H7 (cell line): ENCODE data around the gene CHRNA4. TPM values are rescaled to one million over a fixed set of nuclear protein-coding genes. Genes with fewer than 3 reads are reported as not detected.

Source experiments
- DNase-seq: peaks from one replicate; pipeline ENCODE4 v3.0.0; 2012
- H3K27me3 ChIP-seq: 2 replicates; pipeline ENCODE4 v1.6.0; 2011; ENCODE audit warnings: mild to moderate bottlenecking, low read length; ENCODE audit not compliant: control insufficient read depth, insufficient read depth
- H3K36me3 ChIP-seq: replicated peaks from 2 replicates; pipeline ENCODE4 v1.5.1; 2011; ENCODE audit warnings: low read length; ENCODE audit not compliant: control insufficient read depth, insufficient read depth
- H3K4me3 ChIP-seq: 2 replicates; pipeline ENCODE4 v1.5.1; 2011; ENCODE audit warnings: low read depth, mild to moderate bottlenecking, control low read depth, low read length, moderate library complexity; ENCODE audit not compliant: insufficient read depth
- total RNA-seq: library from RNA; depleted of rRNA; stranded (reverse); fragments of >200 nt; shearing (Covaris generic); gene quantifications from 2 replicates; pipeline ENCODE4 v1.2.3, GENCODE V29; 2014

Gene CHRNA4
- total RNA-seq, 1 experiment from 2014 or later: 2.0 TPM

DNA sequence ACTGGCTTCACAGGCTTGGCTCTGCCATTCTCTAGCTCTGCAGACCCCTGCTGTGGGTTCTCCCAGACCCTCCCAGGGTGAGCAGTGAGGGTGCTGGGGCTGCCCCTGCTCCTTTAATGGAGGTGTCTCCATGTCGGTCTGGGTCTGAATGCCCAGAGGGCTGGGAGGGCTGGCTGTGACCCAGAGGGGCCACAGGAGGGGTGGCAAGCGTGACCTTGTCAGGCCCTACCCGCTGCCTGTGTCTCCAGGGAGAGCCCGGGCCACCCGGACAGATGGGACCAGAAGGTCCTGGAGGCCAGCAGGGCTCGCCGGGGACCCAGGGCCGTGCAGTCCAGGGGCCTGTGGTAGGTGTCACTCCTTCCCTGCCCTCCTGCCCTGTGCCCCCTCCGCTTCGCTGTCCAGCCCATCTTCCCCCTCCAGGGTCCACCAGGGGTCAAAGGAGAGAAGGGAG, 36.1 kb downstream of the CHRNA4 start:
- no peak for DNase-seq
- Histone ChIP-seq H3K27me3 (no peaks in the 10 kb centered on the region), H3K36me3 (no peaks in the 10 kb centered on the region), H3K4me3 (no peak overlapping the region)

DNA sequence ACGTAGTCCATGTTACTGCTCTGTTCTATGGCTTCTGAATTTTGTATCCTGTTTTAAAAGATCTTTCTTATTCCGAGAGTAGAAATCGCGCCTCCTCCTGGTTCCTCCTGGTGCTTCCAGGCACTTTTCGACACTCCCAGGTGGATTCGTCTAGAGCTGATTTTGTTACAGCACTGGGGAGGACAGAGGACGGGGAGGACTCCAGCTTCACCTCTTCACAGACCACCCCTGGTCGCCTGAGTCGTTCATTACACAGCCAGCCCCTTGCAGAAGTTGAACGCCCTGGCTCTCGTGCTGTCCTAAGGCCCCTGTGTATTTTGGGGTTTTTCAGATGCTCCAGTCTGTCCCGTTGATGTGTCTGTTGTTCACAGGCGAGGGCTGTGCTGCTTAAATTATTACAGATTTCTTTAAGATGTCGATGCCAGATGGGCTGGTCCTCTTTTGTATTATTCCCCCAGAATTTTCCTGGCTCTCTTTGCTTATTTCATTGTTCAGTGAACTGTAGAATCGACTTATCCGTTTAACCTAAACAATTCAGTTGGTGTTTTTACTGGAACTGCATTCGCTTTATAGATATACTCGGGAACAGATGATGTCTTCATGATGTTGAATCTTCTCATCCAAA, 37.7 kb downstream of the CHRNA4 start:
- Histone ChIP-seq H3K36me3 (no peaks in the 10 kb centered on the region), H3K4me3 (no peak overlapping the region), H3K27me3 (no peaks in the 10 kb centered on the region)
- DNase-seq: no peak

DNA sequence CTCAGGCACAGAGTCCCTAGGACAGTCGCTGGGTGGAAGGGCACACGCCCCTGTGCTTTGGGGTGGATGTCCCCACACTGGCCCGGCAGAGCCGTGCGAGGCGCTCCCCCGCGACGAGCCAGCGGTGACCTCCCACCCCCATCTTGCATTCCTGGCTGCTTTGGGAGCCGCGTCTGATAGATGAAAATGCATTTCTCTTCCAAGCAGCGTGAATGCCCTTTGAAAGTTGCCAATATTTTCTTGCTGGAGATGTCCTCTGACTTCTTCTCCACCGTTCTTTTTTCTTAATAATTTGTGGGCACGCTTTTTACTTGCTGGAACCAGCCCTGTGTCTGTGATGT, 38.2 kb downstream of the CHRNA4 start:
- no peak for DNase-seq
- Histone ChIP-seq H3K36me3 (no peaks in the 10 kb centered on the region), H3K27me3 (no peaks in the 10 kb centered on the region), H3K4me3 (no peak overlapping the region)

DNA sequence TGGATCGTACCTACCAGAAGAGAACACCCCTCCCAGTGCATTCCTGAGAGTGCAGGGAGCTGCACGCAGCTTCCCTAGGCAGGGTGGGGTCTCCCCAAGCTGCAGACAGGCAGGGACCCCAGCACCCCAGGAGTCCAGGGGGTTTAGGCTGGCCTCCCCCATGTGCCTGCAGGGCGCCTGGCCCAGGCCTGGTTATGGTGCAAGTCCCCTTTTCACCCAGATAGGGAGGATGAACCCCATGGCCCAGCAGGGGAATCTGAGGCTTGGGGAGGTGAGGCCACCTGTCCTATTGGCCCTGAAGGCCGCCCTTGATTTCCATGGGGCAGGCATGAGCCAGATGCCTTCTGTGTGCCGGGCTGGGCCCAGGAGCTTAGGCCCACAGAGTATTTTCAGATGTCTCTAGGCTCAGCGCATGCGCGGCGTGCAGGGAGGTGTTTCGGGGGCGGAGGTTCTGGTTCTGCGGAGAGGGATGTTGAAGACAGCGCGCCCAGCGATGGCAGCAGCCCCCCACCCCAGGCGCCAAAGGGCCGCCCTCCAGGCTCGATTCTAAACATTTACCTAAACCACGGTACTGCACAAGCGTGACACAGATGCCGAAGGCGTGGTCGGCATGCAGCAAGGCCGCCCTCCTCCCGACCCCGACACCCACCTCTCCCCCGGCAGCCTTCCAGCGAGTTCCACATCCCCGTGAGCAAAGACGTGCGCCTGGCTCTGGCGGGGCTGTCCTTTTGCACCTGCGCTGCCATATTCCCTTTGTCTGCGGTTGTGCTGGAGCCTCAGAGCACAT, 38.8 kb downstream of the CHRNA4 start:
- H3K36me3 ChIP-seq: no peaks in the 10 kb centered on the region
- H3K4me3 ChIP-seq: no peak overlapping the region
- H3K27me3 ChIP-seq: no peaks in the 10 kb centered on the region
- DNase-seq: no peak

DNA sequence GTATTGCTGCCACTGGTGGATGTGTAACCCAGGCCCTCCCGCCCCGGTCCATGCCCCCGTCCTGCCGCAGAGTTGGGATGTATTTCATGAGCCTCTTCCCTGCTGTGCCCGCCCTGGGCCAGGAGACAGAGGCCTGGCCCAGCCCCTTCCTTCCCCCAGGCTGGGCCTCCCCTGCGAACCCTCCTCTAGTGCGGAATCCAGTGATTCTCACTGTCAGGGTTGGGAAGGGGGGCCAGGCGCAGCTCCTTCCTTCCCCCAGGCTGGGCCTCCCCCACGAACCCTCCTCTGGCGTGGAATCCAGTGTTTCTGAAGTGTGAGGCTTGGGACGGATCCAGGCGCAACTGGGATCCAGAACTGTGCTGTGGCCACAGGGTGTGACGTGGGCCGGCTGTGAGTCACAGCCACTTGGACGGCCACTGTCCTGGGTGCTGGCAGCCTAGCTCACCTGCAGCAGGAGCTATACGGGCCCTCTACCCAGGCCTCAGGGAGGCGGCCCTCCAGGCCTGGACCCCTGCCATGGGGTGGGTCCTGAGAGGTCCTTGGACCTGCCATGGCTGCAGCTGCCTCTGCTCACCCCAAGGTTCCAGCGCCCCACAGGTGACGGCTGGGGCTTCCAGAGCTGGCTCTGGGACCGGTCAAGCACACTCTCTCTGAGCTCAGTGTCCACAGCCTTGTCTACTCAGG, 39.9 kb downstream of the CHRNA4 start:
- H3K4me3 ChIP-seq: no peak overlapping the region
- no peak for DNase-seq
- no peaks in the 10 kb centered on the region for H3K27me3 ChIP-seq
- H3K36me3 ChIP-seq: no peaks in the 10 kb centered on the region

DNA sequence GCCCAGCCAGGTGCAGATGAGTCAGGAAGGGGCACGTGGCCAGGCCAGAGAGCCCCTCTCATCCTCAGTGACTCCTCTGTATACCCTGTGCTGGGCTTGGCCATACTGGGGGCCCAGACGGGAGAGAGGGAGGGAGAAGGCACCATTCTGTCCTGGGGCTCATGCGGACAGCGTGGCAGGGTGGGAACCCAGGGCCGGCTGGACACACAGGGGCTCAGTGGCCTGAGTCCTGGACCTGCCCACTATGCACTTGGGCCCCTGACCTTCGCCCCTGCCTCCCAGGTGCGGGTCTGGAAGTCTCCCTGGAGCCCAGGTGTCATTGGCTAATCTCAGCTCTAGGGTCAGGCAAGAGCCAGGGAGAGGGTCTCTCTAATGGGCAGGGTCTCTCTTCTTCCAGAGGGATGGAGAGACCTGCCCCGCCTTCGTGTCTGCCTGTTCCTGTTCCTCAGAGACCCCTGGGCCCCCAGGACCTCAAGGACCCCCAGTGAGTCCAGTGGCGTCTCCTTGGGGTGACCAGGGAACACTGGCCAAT, 40.5 kb downstream of the CHRNA4 start:
- no peaks in the 10 kb centered on the region for H3K27me3 ChIP-seq
- no peak overlapping the region for H3K4me3 ChIP-seq
- no peak for DNase-seq
- H3K36me3 ChIP-seq: no peaks in the 10 kb centered on the region

DNA sequence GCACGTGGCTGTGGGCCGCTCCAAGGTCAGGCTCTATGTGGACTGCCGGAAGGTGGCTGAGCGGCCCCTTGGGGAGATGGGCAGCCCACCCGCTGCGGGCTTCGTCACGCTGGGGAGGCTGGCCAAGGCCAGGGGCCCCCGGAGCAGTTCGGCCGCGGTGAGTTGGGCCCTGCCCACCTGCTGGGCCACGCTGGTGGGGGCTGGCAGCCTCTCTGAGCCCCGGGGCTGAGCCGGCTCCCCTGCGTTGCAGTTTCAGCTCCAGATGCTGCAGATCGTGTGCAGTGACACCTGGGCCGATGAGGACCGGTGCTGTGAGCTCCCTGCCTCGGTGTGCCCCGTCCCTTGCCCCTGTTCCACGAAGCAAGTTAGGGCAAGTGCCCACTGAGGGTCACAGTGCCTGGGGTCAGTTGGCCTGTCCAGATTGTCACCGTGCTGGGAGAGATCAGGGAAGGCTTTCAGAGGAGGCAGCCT, 41.1 kb downstream of the CHRNA4 start:
- H3K36me3 ChIP-seq: no peaks in the 10 kb centered on the region
- no peaks in the 10 kb centered on the region for H3K27me3 ChIP-seq
- H3K4me3 ChIP-seq: no peak overlapping the region
- DNase-seq: no peak

DNA sequence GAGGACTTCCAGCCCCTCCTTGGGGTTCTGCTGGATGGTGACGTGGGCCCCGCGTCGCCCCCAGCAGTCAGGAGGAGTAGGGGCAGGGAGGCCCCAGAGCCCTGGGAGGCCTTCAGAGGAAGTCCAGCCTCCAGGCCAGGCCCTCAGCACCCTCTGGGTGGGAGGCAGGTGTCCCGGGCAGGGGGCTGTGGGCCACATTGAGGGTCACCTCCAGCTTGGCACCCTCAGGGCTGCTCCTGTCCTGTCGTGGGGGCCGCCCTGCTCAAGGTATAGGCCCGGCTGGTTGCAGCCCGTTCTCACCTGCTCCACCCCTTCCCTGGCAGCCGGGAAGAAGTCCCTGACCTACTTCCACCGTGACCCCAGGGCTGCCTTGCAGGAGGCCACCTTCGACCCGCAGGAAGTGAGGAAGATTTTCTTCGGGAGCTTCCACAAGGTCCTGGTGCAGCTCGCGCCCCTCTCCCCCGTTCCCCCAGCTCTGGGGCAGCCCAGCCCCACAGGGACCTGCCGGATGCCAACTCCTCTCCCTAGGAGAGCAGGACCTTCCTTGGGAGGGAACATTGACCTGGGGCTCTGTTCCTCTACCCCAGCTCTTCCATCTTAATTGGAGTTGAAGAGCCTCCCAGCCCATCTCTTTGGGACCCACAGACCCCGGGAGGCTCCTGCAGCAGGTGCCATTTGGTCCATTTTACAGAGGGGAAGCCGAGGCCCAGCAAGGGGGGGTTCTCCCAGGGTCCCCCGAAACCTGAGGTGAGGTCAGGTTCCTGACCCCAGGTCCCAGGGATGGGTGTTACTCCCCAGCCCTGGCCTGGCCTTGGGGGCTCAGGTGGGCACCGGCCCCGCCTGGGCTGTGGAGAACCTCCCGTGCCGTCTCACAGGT, 41.7 kb downstream of the CHRNA4 start:
- H3K36me3 ChIP-seq: no peaks in the 10 kb centered on the region
- no peak overlapping the region for H3K4me3 ChIP-seq
- H3K27me3 ChIP-seq: no peaks in the 10 kb centered on the region
- no peak for DNase-seq

DNA sequence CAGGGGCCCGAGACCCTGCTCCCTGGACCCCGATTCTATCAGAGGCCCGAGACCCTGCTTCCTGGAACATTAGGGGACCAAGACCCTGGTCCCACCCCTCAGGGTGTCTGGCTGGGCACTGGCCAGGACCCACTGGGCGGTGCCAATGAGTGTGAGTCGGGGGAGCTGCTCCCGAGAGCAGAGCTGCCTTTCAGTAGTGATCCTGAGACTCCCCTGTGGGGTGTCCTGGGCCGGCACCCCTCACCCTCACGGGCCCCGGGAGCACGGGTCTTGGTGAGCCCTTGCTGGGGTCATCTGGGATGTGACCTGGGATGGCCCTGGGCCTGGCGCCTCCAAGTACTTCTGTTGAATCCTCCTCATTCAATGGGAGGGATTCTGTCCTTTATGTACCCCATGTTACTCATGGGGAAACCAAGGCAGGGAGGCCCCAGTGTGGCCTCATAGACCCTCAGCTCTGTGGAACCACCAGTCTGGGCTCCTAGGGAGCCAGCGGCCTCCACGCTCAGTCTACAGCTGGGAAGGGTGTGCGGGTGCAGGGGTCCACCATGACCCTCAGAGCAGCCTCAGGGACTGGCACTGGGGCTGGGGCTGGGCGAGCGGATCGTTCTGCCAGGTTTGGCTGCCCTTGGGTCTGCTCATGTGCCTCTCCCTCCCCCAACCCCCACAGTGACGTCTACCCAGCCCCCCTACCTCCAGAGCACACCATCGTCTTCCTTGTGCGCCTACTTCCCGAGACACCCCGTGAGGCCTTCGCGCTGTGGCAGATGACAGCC, 42.6 kb downstream of the CHRNA4 start:
- Histone ChIP-seq H3K36me3 (no peaks in the 10 kb centered on the region), H3K27me3 (no peaks in the 10 kb centered on the region), H3K4me3 (no peak overlapping the region)
- DNase-seq: no peak

DNA sequence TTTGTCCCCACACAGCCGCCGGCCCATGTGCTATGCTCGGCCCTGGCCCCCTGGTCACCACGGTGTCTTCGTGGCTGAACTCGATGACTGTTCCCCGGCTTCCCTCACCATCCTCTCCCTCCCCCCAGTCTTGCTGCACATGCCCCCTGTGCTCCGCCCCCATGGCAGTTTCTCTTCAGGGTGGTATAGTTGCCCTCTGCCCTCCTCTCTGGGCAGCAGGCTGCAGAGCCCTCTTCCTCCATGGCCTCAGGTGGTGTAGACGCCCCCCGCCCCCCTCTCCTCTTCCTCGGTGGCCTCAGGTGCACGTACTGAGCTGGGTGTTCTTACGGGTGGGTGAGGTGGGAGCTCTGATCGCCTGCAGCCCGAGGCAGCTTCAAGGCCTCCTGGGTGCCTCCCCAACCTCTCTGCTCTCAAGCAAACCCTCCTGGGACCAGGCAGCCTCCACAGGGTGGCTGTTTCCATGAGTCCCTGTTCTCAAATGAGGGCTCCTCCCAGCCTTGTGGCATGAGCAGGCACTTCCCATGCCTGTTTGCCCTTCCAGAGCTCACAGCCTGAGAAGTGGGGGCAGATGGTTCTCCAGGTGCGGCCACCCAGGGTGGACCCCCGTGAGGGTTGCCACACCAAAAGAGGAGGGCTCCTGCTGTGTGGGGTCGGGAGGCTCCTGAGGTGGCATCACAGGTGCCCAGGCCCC, 43.4 kb downstream of the CHRNA4 start:
- H3K27me3 ChIP-seq: no peaks in the 10 kb centered on the region
- no peak for DNase-seq
- no peaks in the 10 kb centered on the region for H3K36me3 ChIP-seq
- no peak overlapping the region for H3K4me3 ChIP-seq

DNA sequence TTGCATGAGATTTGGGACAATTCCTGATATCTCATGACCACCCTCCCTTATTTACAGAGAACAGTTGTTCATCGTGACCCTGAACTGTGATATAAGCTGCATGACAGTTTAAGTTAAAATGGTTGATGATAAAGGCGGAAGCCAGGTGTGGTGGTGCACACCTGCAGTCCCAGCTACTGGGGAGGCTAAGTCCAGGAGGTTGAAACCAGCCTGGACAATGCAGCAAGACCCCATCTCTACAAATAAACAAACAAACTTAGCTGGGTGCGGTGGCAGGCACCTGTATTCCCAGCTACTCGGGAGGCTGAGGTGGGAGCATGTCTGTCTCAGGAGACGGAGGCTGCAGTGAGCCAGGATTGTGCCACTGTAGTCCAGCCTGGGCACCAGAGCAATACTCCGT, 44.1 kb downstream of the CHRNA4 start:
- Histone ChIP-seq H3K27me3 (no peaks in the 10 kb centered on the region), H3K36me3 (no peaks in the 10 kb centered on the region), H3K4me3 (no peak overlapping the region)
- no peak for DNase-seq

DNA sequence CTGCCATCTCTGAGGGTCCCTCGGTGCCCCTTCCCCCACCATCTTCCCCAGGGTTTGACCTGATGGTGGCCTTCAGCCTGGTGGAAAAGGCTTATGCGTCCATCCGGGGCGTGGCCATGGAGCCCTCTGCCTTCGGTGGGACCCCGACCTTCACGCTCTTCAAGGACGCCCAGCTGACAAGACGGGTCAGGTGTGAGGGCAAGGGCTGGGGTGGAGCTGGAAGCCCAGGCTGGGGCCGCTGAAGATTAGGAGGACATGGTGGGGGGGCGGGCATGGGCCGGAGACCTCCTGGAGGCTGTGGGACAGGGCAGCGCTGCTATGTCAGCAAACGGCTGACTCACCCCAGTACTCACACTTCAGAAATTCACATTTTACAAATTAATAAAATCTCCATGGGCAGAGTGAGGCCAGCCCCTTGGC, 44.6 kb downstream of the CHRNA4 start:
- H3K36me3 ChIP-seq: no peaks in the 10 kb centered on the region
- H3K4me3 ChIP-seq: no peak overlapping the region
- H3K27me3 ChIP-seq: no peaks in the 10 kb centered on the region
- DNase-seq: no peak
